MM.1S (cell line): ENCODE data around the gene BRINP2.

Source experiments
- CTCF ChIP-seq: fragments of 300-600 bp; sonication (generic); IDR thresholded peaks from 2 replicates; pipeline ENCODE4 v1.5.1; 2016; ENCODE audit warnings: antibody characterized with exemption, low read length, mixed read lengths
- EZH2 ChIP-seq: fragments of 300-600 bp; sonication (generic); optimal IDR thresholded peaks from 2 replicates; pipeline ENCODE3; 2017; ENCODE audit warnings: low read depth, mild to moderate bottlenecking, antibody characterized with exemption, low read length, mixed read lengths

- TF ChIP-seq EZH2 (no peak), CTCF (no peak)
These were observed 29.5 kb downstream of the BRINP2 start for GRCh38 chr1:177200290-177200689.
